Adrenal gland (tissue), 5 donors: ENCODE results near the gene CLCN5.

Experiments used
- POLR2A ChIP-seq, 2 donors: fragments of 450-650 bp; IDR thresholded peaks; one replicate each; pipeline ENCODE4 v1.6.1; 2017; ENCODE audit warnings: antibody characterized with exemption in 2 of 2, mild to moderate bottlenecking in 2 of 2, moderate library complexity in 1 of 2
- TF ChIP-seq, protein P1 (sequence below), 6 experiments: fragments of 450-650 bp in 4 of 6; fragments of 200-600 bp in 2 of 6; sonication (generic) in 1 of 6; IDR thresholded peaks; 1 replicate in 5 of 6; 2 replicates in 1 of 6; pipeline versions ENCODE4 v1.5.1 to v1.8.0; 2016 to 2021; ENCODE audit warnings: antibody characterized with exemption in 6 of 6, mild to moderate bottlenecking in 2 of 6, moderate library complexity in 1 of 6
- donor health status: DM: no; HTN: no; CAD: no.

DNA sequence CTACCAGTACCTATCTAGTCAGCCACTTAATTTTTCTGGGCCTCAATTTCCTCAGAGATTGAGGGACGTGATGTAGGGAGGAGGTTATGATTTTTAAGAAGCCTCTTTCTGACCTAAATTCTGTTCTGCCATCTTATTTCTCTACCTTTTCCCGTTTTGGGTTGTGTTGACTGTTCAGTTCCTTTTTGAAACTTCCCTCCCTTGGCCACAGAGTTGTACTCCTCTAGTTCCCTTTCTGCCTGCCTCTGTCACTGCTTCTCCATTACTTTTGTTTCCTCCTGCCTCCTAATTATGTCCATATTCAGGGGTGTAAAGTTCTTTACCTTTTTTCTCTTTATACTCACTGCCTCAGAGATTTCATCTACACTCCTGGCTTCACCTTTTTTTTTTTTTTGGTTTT is 25.4 kb downstream of the CLCN5 start:
- TF ChIP-seq, protein P1, sequence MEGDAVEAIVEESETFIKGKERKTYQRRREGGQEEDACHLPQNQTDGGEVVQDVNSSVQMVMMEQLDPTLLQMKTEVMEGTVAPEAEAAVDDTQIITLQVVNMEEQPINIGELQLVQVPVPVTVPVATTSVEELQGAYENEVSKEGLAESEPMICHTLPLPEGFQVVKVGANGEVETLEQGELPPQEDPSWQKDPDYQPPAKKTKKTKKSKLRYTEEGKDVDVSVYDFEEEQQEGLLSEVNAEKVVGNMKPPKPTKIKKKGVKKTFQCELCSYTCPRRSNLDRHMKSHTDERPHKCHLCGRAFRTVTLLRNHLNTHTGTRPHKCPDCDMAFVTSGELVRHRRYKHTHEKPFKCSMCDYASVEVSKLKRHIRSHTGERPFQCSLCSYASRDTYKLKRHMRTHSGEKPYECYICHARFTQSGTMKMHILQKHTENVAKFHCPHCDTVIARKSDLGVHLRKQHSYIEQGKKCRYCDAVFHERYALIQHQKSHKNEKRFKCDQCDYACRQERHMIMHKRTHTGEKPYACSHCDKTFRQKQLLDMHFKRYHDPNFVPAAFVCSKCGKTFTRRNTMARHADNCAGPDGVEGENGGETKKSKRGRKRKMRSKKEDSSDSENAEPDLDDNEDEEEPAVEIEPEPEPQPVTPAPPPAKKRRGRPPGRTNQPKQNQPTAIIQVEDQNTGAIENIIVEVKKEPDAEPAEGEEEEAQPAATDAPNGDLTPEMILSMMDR (IDR thresholded peaks at IDR 0.05), result no peak
- TF ChIP-seq POLR2A (IDR thresholded peaks at IDR 0.05), result no peak
